Measurements from ENCODE around the gene HTT.

Gene HTT

GRCh38 chr4:3074078-3074845 lies at the start of gene HTT, which contains the start of gene HTT-AS:
TSS of gene HTT (plus strand) at chr4:3074681. CDS start at chr4:3074826, 145 bp downstream.
TSS of gene HTT-AS (minus strand) at chr4:3074538.
- peak; percentile 88 for DNase-seq

- DNase-seq = no peak
Observed at GRCh38 chr4:3025881-3026280, 48.6 kb upstream of the HTT start.

GRCh38 chr4:3026540-3026939 lies 47.9 kb upstream of the HTT start:
- DNase-seq = no peak

GRCh38 chr4:3029464-3029863 lies 45.0 kb upstream of the HTT start:
- no peak for DNase-seq

GRCh38 chr4:3030566-3031356 lies 43.7 kb upstream of the HTT start:
- no peak for DNase-seq

GRCh38 chr4:3031357-3032082 lies 43.0 kb upstream of the HTT start:
- DNase-seq = no peak

GRCh38 chr4:3034231-3034630 lies 40.2 kb upstream of the HTT start:
- no peak for DNase-seq

- no peak for DNase-seq
Observed at GRCh38 chr4:3035249-3035648, 39.2 kb upstream of the HTT start.

GRCh38 chr4:3035674-3036073 lies 38.8 kb upstream of the HTT start:
- no peak for DNase-seq

GRCh38 chr4:3036131-3036952 lies 38.1 kb upstream of the HTT start:
- DNase-seq = no peak

- no peak for DNase-seq
Observed at GRCh38 chr4:3037957-3038461, 36.5 kb upstream of the HTT start.

GRCh38 chr4:3039706-3040366 lies 34.6 kb upstream of the HTT start:
- DNase-seq = no peak

GRCh38 chr4:3040452-3041191 lies 33.9 kb upstream of the HTT start:
- DNase-seq = no peak

GRCh38 chr4:3041192-3042142 lies 33.0 kb upstream of the HTT start:
- DNase-seq = no peak

- no peak for DNase-seq
Observed at GRCh38 chr4:3042226-3042625, 32.3 kb upstream of the HTT start.

GRCh38 chr4:3043282-3044020 lies 31.0 kb upstream of the HTT start:
- no peak for DNase-seq

GRCh38 chr4:3044870-3045819 lies 29.3 kb upstream of the HTT start:
- DNase-seq = no peak

GRCh38 chr4:3046162-3046561 lies 28.3 kb upstream of the HTT start:
- DNase-seq = no peak

Measured in NCI-H345 (cell line).